H4 (cell line): ENCODE data around the gene EXD3. TPM values are rescaled to one million over a fixed set of nuclear protein-coding genes. Genes with fewer than 3 reads are reported as not detected.
A peak's percentile ranks its signal among the peaks of the same experiment; 100 is the strongest.

Source experiments
- DNase-seq: peaks from one replicate; pipeline ENCODE4 v3.0.0-alpha.2; 2015; ENCODE audit warnings: low spot score
- total RNA-seq: library from RNA; depleted of rRNA; stranded (reverse); fragments of >200 nt; shearing (Covaris generic); gene quantifications from 2 replicates; pipeline ENCODE4 v1.2.3, GENCODE V29; 2014

EXD3 gene
- total RNA-seq, 1 experiment from 2014 or later, result 2.8 TPM

GRCh38 chr9:137294681-137295237, 128.2 kb downstream of the EXD3 start:
- DNase-seq, result peak; percentile 35

DNA sequence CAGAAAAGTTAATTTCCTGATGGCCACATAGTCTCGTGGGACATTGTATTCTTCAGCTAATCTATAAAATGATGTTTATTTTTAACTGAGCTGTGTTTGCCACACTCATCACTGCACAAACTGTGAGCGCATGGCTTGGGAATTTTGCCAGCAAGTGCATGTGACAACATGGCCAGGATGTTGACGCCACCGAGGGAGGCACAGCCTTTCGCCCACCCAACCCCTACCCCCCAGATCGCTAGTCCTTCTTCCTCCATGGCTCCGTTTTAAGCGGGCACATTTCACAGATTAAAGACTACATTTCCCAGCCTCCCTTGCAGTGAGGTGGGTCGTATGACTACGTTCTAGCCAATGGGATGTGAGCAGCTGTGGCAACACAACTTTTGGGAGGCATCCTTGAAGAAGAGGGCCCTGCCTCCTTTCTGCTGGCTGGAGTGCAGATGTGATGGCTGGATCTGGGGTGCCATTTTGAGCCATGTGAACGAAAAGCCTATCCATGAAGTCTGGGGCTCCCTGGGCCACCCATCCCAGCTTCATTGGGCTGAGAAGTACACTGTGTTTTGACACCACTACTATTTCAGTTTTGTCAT, 128.8 kb downstream of the EXD3 start:
- peak; percentile 61 for DNase-seq

DNA sequence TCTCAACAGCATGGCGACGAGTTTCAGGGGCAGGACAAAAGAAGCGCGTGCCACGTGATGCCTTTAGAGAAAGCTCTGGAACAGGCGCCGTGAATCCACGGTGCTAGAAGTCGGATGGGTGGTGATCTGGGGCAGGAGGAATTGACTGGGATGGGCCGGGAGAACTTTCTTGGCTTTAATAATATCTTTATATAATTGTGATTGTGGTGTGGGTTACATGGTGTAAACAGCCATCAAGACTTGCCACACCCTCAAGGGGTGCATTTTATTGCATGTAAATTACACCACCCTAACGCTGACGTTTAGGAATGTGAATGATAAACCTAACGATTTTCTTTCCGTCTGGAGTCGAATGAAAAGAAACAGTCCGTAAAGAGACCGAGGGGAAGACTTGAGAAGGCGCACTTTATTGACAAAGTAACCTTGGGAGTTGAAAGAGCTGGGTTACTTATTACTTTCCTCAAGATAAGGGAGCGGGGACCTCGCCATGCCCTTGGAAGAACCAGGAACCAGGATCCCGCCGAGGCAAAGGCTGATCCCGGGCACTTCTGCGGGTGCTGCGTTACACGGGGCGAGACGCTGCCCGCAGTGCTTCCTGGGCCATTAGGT, 129.4 kb downstream of the EXD3 start:
- no peak for DNase-seq

DNA sequence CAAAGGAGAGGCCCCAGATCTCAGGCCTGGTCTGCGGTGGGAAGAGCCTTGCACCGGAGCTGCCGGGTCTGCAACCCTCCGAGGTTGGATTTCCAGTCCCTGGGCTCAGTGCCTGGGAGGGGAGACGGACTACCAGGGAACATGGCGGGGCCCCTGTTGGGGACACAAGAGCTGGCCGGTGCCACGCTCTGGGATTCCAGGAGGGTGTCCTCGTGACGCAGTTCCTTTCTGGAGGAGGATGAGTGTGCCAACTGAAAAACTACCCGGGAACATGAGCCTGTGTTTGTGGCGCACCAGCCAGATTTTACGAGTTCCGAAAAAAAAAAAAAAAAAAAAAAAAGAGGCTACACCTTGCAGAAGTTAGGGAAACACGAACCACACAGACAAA, 129.9 kb downstream of the EXD3 start:
- DNase-seq, result no peak

- DNase-seq, result peak; percentile 63
Observed at GRCh38 chr9:137286975-137287383, 136.0 kb downstream of the EXD3 start.

- DNase-seq, result no peak
Observed at GRCh38 chr9:137281345-137282116, 141.4 kb downstream of the EXD3 start.

GRCh38 chr9:137280474-137281344, 142.3 kb downstream of the EXD3 start:
- no peak for DNase-seq

DNA sequence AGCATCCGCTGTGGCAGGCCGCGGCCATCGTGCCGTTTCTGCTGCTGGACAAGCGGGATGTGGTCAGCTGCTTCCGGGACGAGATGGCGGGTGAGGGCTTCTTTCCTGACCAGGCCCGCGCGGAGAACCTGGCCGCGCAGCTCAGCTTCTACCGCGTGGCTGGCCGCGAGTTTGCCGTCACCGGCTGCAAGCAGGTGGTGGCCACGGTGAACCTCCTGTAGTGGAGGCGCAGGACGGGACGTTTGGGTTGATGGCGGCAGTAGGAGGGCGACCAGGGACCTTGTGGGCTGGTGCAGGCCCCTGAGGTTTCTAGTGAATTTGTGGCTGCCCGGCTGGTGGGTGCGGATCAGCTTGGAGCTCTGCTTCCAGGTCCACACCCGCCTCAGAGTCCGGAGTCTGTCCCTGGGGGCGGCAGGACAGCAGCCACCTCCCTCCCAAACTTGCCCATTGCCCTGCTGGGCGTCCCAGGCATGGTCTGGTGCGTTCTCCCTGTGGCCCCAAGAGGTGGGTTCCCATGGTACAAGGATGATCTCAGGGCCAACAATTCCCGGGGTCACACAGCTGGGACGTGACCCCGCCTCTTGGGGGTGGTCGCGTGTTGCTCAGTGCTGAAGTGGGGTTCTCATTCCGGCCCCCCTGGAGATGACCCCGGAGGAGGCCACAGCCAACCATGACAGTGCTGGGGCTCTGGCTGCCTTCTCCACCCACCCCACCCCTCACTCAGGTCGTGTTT, 143.1 kb downstream of the EXD3 start:
- no peak for DNase-seq

DNA sequence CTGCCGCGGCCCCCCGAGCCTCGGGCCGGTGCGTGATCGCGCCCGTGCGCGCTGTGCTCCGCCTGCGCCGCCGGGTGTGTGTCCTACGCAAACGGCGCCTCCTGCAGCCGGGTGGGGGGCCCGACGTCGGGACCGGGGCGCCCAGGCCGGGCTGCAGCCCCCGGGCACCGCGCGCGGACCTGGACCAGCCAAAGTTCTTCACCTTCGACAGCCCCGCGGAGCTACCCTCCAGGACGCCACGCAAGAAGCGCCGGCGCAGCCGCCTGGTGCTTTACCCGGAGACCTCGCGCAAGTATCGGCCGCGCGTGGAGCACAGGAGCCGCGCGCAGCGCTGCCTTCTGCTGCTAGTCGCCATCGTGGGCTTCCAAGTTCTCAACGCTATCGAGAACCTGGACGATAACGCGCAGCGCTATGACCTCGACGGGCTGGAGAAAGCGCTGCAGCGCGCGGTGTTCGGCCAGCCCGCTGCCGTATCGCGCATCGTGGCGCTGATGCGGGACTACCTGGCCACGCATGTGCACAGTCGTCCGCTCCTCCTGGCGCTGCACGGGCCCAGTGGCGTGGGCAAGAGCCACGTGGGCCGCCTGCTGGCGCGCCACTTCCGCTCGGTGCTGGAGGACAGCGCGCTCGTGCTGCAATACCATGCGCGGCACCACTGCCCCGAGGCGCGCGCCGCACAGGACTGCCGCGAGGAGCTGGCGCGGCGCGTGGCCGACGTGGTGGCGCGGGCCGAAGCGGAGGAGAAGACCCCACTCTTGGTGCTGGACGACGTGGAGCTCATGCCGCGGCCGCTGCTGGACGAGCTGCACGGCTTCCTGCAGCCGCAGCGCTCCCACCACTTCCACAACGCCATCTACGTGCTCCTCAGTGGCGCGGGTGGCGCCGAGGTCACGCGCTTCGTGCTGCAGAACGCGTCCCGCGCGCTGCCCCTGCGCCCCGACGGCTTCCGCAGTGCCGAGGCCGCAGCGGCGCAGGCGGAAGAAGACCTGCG, 143.9 kb downstream of the EXD3 start:
- no peak for DNase-seq

DNA sequence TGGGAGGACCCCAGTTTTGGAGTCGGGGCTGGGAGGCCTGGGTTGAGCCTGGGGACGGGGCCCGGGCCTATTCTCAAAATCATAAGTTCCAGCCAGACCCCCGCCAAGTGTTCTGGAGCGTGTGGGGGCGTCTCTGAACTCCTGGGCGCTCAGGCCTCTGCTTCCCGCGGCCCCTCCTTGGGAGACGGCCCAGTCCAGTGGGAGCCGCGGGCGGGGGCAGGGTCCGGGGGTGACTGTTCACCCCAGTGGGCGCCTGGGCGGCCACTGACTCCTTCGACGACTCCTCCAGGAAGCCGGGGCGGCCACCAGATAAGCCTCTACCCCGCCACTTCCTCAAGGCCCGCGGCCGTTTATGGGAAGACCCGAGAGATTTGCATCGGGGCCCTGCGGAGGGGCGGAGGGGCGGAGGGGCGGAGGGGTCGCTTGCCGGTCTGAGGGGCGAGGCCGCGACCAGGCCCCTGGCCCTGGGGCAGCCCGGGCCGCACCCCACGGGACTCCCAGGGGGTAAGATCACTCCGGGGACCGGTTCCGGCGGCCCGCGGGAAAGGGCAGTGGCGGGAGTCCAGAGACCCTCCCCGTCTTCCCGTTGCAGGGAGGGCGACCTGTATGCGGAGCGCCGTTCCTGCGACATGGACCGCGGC, 144.8 kb downstream of the EXD3 start:
- DNase-seq, result no peak

DNA sequence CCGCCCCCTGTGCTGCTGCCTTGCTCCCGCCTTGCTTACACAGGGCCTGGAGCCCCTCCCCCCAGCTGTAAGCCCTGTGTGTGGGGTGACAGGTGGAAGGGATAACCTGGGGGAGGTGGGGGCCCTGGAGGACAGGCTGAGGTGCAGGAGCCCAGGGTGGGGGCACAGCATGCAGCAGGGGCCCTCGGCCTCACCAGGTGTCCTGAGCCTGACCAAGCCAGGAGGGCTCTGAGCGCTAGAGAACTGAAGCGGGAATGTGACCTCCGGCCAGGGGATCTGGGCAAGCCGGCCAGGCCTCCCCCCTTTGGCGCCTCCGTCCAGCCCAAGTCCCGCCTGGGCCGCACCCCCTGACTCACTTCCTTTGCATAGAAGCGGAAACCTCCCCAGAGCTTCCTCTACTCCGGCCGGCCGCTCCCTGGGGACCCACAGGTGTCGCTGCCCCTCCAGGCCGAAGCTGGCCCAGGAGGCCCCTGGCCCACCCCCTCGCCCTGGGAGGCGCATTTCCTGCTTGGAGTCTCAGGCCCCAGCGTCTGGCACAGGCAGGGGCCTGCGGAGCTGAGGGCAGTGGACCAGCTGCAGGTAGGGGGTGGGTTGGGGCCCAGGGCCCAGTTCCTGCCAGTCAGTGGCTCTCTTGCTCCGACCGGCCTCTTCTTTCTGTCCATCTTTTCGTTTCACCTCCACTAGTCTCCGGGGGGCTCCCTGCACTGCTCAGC, 145.5 kb downstream of the EXD3 start, which contains the start of gene TOR4A:
TSS of gene TOR4A (plus strand) at position 398 of the 713 bp plus-strand sequence. CDS start 964 bp downstream, outside the sequence.
- no peak for DNase-seq

GRCh38 chr9:137276473-137277328, 146.3 kb downstream of the EXD3 start:
- DNase-seq, result no peak

GRCh38 chr9:137275588-137276472, 147.1 kb downstream of the EXD3 start:
- DNase-seq, result no peak

GRCh38 chr9:137275203-137275587, 147.8 kb downstream of the EXD3 start:
- no peak for DNase-seq

DNA sequence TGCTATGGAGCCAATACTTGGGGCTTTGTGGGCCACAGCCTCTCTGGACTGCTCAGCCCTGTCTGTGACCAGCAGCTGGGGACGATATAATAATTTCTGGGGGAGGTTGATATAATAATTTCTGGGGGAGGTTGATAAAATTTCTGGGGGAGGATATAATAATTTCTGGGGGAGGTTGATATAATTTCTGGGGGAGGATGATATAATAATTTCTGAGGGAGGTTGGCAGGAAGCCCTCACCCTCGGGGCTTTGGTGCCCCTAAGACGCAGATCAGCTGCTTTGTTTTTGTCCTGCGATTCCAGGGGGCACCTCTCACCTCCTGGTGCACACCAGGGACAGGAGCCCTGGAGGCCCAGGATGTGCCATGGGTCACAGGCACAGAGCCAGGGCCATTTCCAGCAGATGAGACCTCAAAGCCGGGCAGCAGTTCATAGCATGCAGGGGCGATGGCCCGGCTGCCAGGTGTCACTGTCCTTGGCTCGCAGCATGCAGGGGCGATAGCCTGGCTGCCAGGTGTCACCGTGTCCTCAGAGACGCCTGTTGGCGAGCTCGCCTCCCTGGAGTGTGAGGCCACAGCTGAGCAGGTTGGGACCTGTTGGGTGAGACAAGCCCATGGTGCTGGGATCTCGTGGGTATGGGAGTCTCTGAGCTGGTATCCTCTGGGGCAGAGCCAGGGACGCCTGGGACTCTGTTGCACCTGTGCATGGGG, 149.2 kb downstream of the EXD3 start:
- DNase-seq, result no peak

DNA sequence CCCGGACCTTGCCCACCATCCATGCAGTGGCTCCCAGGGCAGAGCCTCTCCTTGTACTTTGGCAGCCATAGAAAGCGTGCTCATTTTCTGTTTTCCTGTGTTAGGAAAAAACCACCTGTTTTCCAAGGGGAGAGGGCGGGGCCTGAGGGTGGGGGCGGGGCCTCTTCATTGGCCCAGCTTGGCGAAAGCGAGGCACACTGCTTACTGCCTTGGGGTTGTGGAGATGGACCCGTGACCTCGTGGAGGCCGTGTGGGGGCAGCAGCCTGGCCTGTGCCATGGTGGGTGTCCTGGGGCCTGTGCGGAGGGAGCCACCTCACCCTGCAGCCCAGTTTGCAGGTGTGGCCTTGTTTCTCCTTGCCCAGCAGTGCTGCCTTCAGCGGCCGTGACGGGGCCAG, 149.9 kb downstream of the EXD3 start:
- DNase-seq, result no peak
